Measurements from ENCODE around the gene NTF3.

NTF3 gene

DNA sequence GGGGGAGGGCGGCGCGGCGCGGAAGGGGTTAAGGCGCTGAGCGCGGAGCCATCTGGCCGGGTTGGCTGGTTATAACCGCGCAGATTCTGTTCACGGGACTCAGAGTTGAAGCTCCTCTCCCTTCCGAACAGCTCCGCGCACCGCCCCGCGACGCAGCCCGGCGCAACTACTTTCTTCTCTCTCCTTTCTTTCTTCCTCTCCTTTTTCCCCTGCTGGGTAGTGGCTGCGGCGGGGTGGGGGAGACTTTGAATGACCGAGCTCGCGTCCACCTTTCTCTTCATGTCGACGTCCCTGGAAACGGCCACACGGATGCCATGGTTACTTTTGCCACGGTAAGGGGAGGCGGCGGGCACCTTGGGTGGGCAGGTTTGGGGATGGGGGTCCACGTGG is at the start of gene NTF3:
Gene NTF3, plus strand, starts transcription at position 98 of the 390 bp plus-strand sequence. Its CDS starts 217 bp downstream, at position 315.
- peak; percentile 86 for DNase-seq (ENCODE audit: low spot score)

DNA sequence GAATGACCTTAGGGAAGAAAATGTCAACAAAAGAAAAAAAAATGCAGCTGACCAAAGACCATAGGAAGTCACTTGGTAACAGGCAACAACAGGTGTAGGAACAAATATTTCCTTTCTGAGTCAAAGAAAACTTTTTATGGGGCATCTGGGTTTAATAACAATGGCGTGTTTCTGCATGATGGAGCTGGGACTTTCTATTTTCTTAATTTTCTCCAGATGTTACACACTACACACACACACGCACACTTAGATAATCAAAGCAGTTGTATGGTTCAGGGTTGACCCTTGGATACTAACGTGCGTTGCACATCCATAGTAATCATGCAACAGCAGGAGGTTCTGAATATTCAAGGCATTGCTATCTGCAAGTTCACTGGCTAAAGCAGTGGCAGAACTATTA is 47.9 kb upstream of the NTF3 start:
- DNase-seq (ENCODE audit: low spot score) = no peak

DNA sequence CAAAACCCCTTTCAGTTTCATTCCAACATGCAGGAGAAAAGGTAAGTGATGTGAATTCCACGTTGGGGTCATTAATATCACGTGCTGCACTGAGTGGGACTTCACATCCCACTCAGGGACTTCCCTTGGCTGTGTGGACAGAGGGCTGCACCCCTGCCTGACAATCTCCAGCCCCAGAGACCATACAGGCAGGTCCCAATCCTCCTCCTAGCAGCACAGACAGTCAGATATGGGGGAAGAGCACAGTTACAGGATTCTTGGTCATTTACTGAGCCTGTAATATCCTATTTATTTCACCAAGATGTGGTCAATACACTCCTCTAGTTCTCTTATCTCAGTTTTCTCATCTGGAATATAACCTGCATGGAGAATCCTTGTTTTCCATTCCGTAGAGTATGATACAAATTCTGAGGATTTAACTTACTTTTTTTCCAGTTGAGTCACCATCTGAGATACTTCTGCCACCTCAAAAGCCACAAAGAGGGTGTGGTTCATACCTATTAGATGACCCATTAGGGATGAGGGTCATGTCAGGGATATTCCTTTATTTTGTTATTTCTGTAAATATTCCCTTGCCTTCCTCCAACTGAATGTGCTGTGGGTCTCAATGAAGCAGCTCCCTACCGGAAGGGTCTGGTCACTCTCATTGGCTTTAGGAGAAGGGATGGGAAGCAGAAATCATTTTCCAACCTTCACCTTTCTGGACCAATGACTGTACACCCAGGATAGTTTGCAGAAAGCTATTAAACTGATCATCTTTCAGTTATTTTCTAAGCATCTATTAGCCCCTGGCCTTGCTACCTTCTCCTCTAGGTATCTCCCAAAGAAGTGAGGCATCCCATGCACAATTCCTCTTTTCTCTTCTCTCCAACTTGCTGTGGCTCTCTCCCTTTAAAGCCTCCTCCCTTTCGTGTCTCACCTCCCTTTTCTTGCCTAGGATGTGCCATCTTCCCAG is 43.0 kb upstream of the NTF3 start:
- peak; percentile 36 for DNase-seq (ENCODE audit: low spot score)

DNA sequence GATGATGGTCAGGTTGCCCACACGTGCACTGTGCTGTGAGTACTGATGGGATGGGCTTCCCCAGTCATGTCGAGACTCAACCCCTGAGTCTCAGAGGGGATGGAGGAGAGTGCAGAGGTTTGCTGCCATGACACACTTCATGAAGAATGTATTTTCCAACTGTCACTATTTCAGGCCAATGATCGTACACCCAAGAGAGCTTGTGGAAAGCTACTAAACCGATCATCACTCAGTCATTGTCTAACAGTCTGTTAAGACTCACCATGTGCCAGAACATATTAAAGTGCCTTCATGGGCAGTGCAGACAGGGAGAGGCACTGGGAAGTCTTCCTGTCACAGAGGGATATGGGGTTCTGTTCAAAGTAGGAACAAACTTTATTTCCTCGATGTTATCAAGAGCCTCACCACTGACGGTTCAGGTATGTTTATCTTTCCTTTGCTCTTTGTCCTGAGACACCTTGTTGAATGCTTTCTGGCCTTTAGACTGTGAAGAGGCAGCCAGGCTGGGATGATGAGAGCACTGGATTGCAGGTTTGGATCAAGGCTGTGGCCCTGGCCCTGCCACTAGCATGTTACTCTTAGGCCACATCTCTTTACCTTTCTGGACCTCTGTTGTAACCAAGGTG is 41.6 kb upstream of the NTF3 start:
- DNase-seq (ENCODE audit: low spot score) = no peak

DNA sequence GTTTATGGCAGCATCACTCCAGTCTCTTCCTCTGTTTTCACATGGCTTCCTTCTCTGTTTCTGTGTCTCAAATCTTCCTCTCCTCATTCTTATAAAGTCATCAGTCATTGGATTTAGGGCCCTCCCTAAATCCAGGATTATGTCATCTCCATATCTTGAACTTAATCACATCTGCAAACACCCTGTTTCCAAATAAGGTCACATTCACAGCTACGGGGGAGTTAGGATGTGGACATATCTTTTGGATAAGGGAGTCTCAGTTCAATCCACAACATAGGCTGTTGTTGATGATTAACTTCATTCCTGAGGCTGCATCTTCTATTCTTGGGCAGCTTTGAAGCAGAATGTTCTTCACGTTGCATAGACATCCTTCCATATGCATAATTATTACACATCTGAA is 40.3 kb upstream of the NTF3 start:
- no peak for DNase-seq (ENCODE audit: low spot score)

DNA sequence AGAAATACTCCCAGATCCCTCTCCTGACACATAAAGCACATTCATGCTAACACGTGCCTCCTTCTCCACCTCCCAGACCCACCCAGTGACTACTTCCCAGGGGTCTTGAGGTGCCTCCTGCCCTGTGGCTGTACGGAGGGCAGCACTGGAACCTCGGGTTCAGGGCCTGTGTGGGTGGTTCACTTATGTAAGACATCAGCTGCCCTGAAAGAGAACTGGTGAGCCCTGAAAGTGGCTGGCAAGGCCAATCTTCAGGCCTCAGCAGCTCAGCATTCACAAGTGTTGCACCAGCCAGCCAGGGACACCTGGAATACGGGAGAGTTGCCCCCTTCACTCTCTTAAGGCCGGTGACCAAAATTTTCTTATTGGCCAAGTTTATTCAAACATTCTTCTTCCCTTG is 38.9 kb upstream of the NTF3 start:
- DNase-seq (ENCODE audit: low spot score) = no peak

DNA sequence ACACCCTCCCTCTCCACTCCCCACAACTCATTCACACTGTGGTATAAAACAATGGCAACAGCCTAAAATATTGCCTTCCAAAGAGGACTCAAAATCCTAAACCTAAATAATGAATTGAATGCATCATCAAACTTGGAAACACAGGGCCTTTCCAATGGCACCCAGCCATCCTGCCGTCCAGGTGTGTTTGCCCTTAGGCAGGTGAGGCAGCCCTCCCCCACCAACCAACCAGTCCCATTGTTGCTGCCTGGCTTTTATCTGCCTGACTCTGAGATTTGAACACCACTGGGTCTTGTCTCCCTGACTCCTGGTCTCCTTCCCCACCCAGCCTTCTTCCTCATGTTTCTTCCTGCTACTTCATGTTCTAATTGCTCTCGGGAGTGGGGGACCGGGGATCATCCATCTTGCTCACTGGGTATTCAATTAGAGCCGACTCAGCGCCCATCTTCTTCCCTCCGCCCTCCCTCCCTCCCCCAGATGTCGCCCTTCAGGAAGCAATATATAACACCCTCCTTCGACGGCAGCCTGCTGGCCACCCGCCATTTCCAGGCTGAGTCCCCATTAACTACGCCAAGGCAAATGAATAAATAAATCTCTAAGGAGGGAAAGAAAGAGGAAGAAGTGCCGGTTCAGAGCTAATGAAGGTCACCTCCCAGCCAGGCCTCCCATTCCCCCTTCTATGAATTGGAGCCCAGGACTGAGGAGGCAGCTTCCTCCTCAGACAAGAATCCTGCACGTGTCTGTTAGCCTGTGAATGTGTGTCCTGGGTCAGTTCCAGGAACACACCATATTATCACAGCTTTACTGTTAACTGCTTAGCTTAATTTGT is 36.3 kb upstream of the NTF3 start:
- DNase-seq (ENCODE audit: low spot score) = no peak

DNA sequence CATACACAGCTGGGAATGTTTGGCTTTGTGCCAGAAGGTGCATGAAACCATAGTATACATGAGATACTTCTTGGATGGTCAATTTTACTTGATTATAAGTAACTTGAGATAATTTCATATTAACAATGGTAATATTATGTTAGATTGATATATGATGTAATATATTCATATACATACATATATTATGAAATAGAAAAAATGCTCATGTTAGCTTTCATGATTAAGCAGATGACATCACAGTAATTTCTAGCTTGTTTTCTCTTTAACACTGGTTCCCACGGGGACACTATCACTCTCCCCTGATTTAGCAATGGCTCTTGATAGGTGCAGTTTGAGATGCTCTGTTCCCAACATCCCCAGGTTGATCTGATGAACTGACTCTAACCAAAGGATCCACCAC is 35.4 kb upstream of the NTF3 start:
- DNase-seq (ENCODE audit: low spot score) = no peak

DNA sequence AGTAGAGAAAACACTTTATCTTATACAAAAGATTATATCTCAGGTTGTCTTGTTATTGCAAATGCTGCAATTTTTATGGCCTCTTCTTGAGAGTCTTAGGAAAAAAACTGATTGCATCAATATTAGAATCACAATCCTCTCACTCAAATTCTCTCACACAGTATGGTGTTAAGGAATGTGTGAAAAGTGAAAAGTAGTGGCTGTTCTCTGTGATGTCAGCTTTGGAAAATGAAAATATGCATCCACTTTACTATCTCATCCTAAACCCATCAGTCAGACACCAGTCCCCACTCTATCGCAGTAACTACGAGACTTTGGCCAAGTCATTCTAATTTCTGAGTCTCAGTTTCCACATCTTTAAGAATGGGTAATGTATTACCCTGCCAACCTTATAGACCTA is 32.6 kb upstream of the NTF3 start:
- DNase-seq (ENCODE audit: low spot score) = no peak

DNA sequence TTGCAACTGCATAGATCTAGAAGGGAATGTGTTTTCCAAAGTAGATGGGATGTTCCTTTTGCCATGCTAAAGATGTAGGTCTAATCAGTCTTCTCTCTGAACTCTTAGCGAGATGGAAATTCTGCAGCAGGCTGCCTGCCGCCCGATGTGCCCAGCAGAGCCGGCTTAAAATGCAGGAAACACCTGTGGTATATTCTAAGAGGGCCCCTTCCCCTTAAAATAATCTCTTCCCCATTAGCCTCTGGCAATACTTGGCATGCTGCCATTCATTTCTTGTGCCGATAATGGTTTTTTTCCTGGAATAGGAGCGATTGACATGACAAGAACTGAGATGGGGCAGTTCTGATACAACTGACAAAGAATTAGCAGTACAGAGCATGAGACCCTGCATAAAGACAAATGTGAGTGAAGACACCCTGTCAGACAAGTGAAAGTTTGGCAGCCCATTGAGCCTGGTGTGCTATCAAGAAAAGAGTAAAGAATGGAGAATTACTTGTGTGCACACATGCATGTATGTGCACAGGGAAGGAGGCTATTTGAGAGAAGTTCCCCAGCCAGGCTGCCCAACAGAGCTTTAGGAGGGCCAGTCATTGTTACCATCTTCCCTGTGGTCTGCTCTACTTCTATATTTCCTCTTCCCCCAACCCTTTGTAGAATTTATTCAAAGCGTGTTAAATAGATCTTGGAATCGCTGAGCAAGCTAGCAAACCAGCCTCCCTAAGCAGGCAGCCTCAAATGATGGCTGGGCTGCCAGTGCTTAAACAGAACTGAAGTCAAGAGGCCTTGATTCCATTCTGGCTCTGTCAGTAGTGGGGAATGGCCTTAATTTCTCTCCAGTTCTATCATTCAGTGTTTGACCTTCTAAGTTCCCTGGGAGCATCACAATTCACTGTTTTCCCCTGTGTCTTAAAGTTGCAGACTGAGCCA is 29.6 kb upstream of the NTF3 start:
- no peak for DNase-seq (ENCODE audit: low spot score)

DNA sequence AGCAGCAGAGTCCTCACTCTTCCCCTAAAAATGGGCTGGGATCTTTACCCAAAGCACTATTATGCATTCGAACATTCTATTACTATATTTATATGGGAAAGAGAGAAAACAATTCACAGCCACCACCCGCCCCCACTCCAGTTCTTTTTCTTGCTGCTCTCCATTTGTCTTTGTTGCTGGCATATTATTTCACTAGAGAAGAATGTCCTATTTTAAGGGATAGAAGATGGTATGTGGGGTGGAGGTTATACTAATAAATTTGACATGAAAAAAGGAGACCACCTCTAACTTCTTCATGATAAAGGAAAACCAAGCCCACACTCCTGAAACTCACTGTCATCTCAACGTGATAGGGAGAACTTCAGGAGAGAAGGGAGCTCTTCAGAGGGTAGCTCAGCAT is 28.5 kb upstream of the NTF3 start:
- DNase-seq (ENCODE audit: low spot score) = no peak

DNA sequence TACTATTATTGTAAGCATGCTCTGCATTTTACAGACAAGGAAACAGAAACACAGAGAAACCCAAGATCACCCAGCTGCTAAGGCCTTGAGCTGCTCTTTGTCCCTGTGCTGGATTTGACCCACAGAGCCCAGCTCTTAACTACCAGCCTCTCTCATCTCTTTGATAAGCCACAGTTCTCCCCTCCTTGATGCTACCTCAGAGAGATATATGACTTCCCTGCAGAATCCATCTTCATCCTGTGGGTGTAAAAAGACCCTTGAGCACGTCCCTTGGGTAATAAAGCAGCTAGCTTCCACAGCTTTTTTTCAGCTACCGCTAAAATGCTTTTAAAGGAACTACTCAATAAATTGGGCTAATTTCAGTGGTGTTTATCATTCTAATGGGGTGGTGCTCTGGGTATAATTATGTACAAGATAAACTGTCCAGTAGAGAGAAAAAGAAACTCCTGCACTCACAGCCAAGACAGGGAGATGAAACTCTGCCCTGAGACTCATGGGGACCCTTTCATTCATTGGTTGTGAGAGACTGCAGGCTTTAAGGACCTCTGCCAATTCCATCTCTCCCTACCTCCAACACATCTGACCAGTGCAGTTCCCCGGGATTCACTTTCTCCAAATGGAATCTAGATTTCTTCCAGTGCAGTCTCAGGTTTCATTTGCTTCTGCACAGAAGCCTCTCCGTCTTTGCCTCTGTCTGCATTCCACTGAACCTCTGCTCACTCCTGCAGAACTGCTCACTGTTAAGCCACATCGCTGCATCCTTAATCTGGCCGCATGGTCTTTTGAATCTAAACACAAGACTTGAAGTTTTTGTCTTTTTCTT is 24.7 kb upstream of the NTF3 start:
- DNase-seq (ENCODE audit: low spot score) = no peak

DNA sequence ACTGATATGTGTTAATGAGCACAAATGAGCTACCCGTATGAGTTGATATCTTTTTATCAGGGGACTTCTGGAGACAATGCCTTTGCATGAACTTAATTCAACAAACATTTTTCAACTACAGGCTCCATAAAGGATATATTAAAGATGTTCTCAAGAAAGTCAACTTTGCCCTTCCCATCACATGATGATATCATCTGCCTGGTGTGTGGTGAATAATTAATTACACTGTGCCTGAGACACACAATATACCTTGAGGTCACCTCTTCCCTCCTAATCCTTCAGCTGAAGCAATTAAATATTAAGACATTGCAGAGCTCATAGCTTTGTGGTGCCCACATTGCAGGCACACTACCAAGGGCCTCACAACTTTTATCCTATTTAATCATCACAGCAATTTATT is 22.3 kb upstream of the NTF3 start:
- no peak for DNase-seq (ENCODE audit: low spot score)

DNA sequence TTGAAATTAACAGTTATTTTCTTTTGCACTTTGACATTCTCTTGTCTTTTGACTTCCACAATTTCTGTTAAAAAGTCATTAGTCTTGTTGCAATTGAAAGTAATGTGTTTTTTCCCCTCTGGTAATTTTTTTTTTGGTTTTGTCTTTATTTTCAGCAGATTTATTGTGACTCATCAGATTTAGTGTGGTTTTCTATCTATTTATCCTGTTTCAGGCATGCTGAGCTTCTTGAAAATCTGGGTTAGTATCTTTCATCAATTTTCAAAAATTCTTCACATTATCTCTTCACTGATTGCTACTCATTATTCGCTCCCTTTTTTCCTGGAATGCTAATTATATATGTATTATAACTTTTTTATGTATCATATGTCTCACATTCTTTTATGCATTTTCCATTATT is 15.3 kb upstream of the NTF3 start:
- DNase-seq (ENCODE audit: low spot score) = no peak

DNA sequence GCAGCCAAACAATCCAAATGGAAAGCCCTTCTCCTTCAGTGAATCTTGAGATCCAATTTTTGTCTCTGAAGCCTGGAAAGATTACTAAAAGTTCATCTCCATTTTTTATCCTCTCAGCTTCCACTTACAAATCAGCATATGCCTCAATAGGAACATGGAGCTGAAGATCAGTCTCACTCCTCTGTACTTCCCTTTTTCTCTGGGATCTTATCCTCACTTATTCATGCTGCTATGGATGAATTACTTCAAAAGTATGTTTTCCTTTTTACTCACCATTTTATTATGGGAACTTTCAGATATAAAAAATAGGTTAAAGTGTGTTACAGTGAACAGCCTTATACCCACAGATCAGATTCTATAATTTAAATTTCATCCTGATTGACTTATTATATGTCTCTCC is 14.4 kb upstream of the NTF3 start:
- no peak for DNase-seq (ENCODE audit: low spot score)

DNA sequence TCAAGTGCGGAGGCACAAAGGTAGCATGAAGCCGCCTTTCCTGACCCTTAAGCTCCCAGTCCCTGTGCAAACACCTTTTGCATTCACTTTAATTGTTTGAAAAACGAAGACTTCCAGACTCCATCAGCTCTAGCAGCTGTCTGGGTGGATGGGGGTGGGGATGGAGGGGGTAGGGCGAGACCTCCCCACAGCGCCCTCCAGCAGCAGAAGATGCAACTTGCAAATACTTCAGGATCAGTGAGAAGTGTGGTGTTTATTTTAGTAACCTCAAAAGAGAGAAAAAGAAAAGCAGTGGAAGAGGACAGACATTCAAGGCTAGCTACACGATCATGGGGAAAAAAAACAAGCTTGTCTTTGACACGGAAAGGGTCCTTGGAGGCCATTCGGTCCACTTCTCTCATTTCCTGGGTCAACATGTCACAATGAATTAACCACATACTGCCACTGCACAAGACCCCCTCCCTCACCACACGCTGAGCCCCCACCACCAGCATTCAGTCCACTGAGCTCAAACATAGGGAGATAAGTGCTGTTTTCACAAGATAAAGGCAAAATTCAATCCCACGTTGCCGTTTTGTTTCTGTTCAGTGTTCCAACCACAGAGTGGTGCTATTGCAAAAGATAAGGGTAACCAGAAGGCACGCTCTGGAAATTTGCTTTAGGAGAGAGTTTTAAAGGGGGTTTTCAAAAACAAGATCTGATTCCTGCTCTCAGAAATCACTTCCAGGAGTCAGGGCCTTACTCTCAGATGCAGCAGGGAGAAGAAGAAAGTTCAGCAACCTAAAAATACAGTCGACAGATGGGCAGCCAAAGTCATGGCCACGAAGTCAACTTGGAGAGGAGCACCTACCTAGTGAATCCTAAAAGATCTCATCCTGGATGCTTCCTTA is 3.3 kb upstream of the NTF3 start:
- no peak for DNase-seq (ENCODE audit: low spot score)

DNA sequence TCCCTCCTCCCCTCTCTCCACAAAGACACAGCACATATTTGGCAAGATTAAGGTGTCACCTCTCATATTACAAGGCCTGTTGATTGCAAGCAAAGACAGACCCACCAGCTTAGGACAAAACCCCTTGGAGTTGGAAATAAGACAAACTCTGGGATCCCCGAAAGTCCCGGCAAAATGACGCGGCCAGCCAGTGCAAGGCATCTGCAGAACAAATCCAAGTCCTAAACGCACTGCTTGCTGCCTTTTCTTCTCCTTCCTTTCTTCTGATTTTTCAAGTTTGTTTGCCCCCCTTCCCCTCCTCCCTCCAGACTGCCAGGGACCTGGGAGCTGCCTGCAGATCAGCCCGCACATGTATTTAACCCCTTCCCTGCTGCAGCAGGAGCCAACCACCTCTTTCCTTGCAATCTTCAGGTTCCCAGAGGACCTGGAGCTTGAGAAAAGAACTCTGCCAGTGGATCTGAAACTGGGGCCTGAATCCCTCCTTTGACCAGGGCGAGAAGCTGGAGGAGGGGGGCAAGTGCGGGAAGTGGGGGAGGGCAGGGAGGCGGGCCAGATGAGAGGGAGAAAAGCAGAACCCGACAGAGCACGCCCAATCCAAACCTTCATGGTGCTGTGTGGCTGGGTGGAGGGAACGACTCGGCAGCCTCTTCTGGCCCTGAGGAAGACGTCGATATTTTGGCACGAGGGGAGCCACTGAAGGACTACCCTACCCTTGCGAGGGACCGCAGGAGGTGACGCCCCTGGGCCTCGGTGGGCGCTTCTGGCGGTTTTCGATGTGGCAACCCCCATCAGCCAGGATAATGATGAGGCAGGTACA is 2.0 kb upstream of the NTF3 start:
- DNase-seq (ENCODE audit: low spot score) = no peak
